ENCODE data around the gene HSF2. TPM values are rescaled to one million over a fixed set of nuclear protein-coding genes. Genes with fewer than 3 reads are reported as not detected.

Gene HSF2
- total RNA-seq, 1 experiment from 2014 or later = 19.8 TPM

- DNase-seq (ENCODE audit: low read depth, low spot score) = no peak
- TF ChIP-seq CEBPB (IDR thresholded peaks at IDR 0.05; ENCODE audit: low read depth) = no peak
- no peak for TF ChIP-seq CTCF (IDR thresholded peaks at IDR 0.05 in 2 of 3, conservative IDR thresholded peaks at IDR 0.05 in 1 of 3; ENCODE audit: borderline replicate concordance in 1 of 3, insufficient read depth in 1 of 3, low read depth in 2 of 3, low read length in 2 of 3)
- no peak for TF ChIP-seq SIN3A (IDR thresholded peaks at IDR 0.05; ENCODE audit: low read depth)
- no peak for TF ChIP-seq CBX3 (IDR thresholded peaks at IDR 0.05; ENCODE audit: low read depth)
- TF ChIP-seq ELF1 (IDR thresholded peaks at IDR 0.05; ENCODE audit: borderline replicate concordance, low read depth) = no peak
- no peak for TF ChIP-seq ZNF274 (IDR thresholded peaks at IDR 0.05; ENCODE audit: low read depth, low read length)
- no peak for TF ChIP-seq POLR2A (IDR thresholded peaks at IDR 0.05; ENCODE audit: borderline replicate concordance, extremely low read depth, insufficient read depth, insufficient read length)
- no peak for TF ChIP-seq SP1 (IDR thresholded peaks at IDR 0.05; ENCODE audit: low read depth)
- TF ChIP-seq ZBTB33 (IDR thresholded peaks at IDR 0.05; ENCODE audit: extremely low read depth, insufficient replicate concordance, low read length) = no peak
- TF ChIP-seq POLR2AphosphoS5 (IDR thresholded peaks at IDR 0.05; ENCODE audit: low read depth, low read length) = no peak
- no peak for TF ChIP-seq JUND (IDR thresholded peaks at IDR 0.05)
- no peak for TF ChIP-seq EZH2phosphoT487 (IDR thresholded peaks at IDR 0.05; ENCODE audit: borderline replicate concordance)
- no peak for TF ChIP-seq ZFX (IDR thresholded peaks at IDR 0.05)
- no peak for TF ChIP-seq YY1 (IDR thresholded peaks at IDR 0.05; ENCODE audit: extremely low read depth, insufficient replicate concordance, low read depth, low read length)
- no peak for TF ChIP-seq RAD21 (IDR thresholded peaks at IDR 0.05; ENCODE audit: low read depth)
- no peak for TF ChIP-seq FOSL1 (IDR thresholded peaks at IDR 0.05; ENCODE audit: low read depth)
- TF ChIP-seq MAX (IDR thresholded peaks at IDR 0.05) = no peak
- TF ChIP-seq ATF3 (IDR thresholded peaks at IDR 0.05) = no peak
- TF ChIP-seq REST (IDR thresholded peaks at IDR 0.05; ENCODE audit: low read depth) = no peak
- Histone ChIP-seq H3K9me3 (ENCODE audit: control insufficient read depth in 1 of 2, insufficient read depth in 1 of 2, low read depth in 1 of 2, low read length in 2 of 2) (no peaks in the 10 kb centered on the region), H3K27me3 (ENCODE audit: insufficient read depth, low read length) (no peaks in the 10 kb centered on the region), H3K36me3 (ENCODE audit: control insufficient read depth in 1 of 2, insufficient read depth in 2 of 2, low read length in 2 of 2) (no peaks in the 10 kb centered on the region), H3K4me2 (ENCODE audit: low read length) (no peak overlapping the region), H2AFZ (ENCODE audit: low read depth, low read length, poor library complexity, severe bottlenecking) (no peak overlapping the region), H3K79me2 (ENCODE audit: insufficient read depth, low read length) (no peaks in the 10 kb centered on the region), H3K4me1 (ENCODE audit: control insufficient read depth in 1 of 2, insufficient read depth in 2 of 2, low read length in 2 of 2) (no peaks in the 10 kb centered on the region), H3K27ac (ENCODE audit: low read depth, low read length) (no peak overlapping the region), H3K9me2 (ENCODE audit: insufficient read depth) (no peaks in the 10 kb centered on the region), H3K4me3 (replicated peaks in 1 of 2; ENCODE audit: low read depth in 1 of 2, low read length in 2 of 2) (no peak overlapping the region), H4K20me1 (ENCODE audit: insufficient read depth) (no peaks in the 10 kb centered on the region), H3K9ac (ENCODE audit: low read length) (no peak overlapping the region)
- no TSS peak for BruUV-seq (replicated peaks)
- RAD21 ChIA-PET (ENCODE audit: low non-redundant PET in 1 of 2, low total read pairs in 2 of 2, uncharacterized antibody in 2 of 2, unreplicated experiment in 2 of 2) = no interaction called here
- CTCF ChIA-PET = no interaction called here
- POLR2A ChIA-PET = no interaction called here
- ATAC-seq = no peak
- intact Hi-C loops (cut with micrococcal nuclease) = loop anchor here (10.0 kb wide), 1 partner anchor 509 kb away; no protein-coding TSS in a partner anchor
Observed at GRCh38 chr6:122363769-122364483, 35.5 kb upstream of the HSF2 start.

Data from HCT116 (cell line).